Caco-2 (cell line): ENCODE data around the gene ADGRA1. TPM values are rescaled to one million over a fixed set of nuclear protein-coding genes. Genes with fewer than 3 reads are reported as not detected.

Source experiments
- BruUV-seq: library from RNA; stranded (reverse); fragments of 400-500 nt; replicated peaks from 2 replicates; lab custom pipeline; 2021; lab: Mats Ljungman, UMichigan
- CTCF ChIA-PET: fragments of 300-600 bp; sonication (Branson Sonifier 250); formaldehyde crosslinking; loops from one replicate; lab custom pipeline; 2022; ENCODE audit warnings: antibody characterized with exemption; lab: Charles Lee
- POLR2A ChIA-PET: fragments of 300-600 bp; sonication (Branson Sonifier 250); formaldehyde crosslinking; loops from one replicate; lab custom pipeline; 2022; ENCODE audit warnings: antibody characterized with exemption; lab: Charles Lee
- DNase-seq, 2 experiments: peaks; one replicate each; pipeline versions ENCODE4 v3.0.0 to v3.0.0-alpha.2; 2020 to 2022
- H3K27me3 ChIP-seq: replicated peaks from 2 replicates; pipeline ENCODE4 v1.6.0; 2011; ENCODE audit warnings: low read length; ENCODE audit not compliant: control insufficient read depth, insufficient read depth
- H3K36me3 ChIP-seq: 2 replicates; pipeline ENCODE4 v1.5.1; 2011; ENCODE audit warnings: low read length; ENCODE audit not compliant: control insufficient read depth, insufficient read depth
- H3K4me1 ChIP-seq: fragments of 250-450 bp; sonication (Bioruptor Pico); 2 replicates; pipeline ENCODE4 v1.5.1; 2020; ENCODE audit warnings: mild to moderate bottlenecking
- H3K4me3 ChIP-seq: 2 replicates; pipeline ENCODE4 v1.5.1; 2011; ENCODE audit warnings: low read depth, mild to moderate bottlenecking, control low read depth, low read length
- H3K9me3 ChIP-seq: fragments of 250-450 bp; sonication (Bioruptor Pico); 2 replicates; pipeline ENCODE4 v1.5.1; 2020; ENCODE audit warnings: mild to moderate bottlenecking, moderate library complexity
- H3K27ac Mint-ChIP-seq: one replicate; pipeline ENCODE4 v1.8.0; 2022; ENCODE audit warnings: mixed read lengths; ENCODE audit not compliant: unreplicated experiment
- H3K27me3 Mint-ChIP-seq: one replicate; pipeline ENCODE4 v1.8.0; 2022; ENCODE audit warnings: mixed read lengths; ENCODE audit not compliant: insufficient read depth, unreplicated experiment
- H3K36me3 Mint-ChIP-seq: one replicate; pipeline ENCODE4 v1.8.0; 2022; ENCODE audit warnings: mild to moderate bottlenecking, mixed read lengths; ENCODE audit not compliant: insufficient read depth, unreplicated experiment
- H3K4me1 Mint-ChIP-seq: one replicate; pipeline ENCODE4 v1.8.0; 2022; ENCODE audit warnings: low read depth, mixed read lengths; ENCODE audit not compliant: unreplicated experiment
- H3K4me3 Mint-ChIP-seq: one replicate; pipeline ENCODE4 v1.8.0; 2022; ENCODE audit warnings: mild to moderate bottlenecking, moderate library complexity, mixed read lengths; ENCODE audit not compliant: unreplicated experiment
- H3K9me3 Mint-ChIP-seq: one replicate; pipeline ENCODE4 v1.8.0; 2022; ENCODE audit warnings: mixed read lengths; ENCODE audit not compliant: unreplicated experiment
- CTCF ChIP-seq, 2 experiments: fragments of 200-600 bp in 1 of 2; IDR thresholded peaks; 1 replicate in 1 of 2; 2 replicates in 1 of 2; pipeline versions ENCODE4 v1.5.1 to v1.8.0; 2011 to 2022; ENCODE audit warnings: antibody characterized with exemption in 1 of 2, control low read depth in 1 of 2, inconsistent platforms in 1 of 2, low read depth in 1 of 2, low read length in 1 of 2, mild to moderate bottlenecking in 1 of 2, moderate library complexity in 1 of 2; ENCODE audit not compliant: insufficient read depth in 1 of 2, severe bottlenecking in 1 of 2, unreplicated experiment in 1 of 2
- intact Hi-C: fragments of 100-400 bp; cut with micrococcal nuclease; formaldehyde crosslinking; loops from one replicate; pipeline ENCODE4 v1.10.0; 2022; ENCODE audit not compliant: unreplicated experiment
- total RNA-seq: library from RNA; stranded (reverse); gene quantifications from 2 replicates; pipeline ENCODE4 v1.2.3, GENCODE V29; 2022

The ADGRA1 gene
- total RNA-seq, 1 experiment from 2014 or later: not detected

GRCh38 chr10:133117036-133117687 is 29.4 kb downstream of the ADGRA1 start:
- H3K4me3 ChIP-seq: no peak overlapping the region
- Mint-ChIP-seq H3K4me3 (no peak overlapping the region), H3K36me3 (no peaks in the 10 kb centered on the region), H3K27ac (no peak overlapping the region), H3K4me1 (no peaks in the 10 kb centered on the region), H3K9me3 (peaks cover 17% of the 10 kb centered on the region), H3K27me3 (peaks cover 12% of the 10 kb centered on the region)
- H3K9me3 ChIP-seq: peaks cover 23% of the 10 kb centered on the region
- no peaks in the 10 kb centered on the region for H3K36me3 ChIP-seq
- DNase-seq: no peak
- no peak for TF ChIP-seq CTCF (IDR thresholded peaks at IDR 0.05; ENCODE audit: insufficient read depth in 1 of 2, low read depth in 1 of 2, low read length in 1 of 2, severe bottlenecking in 1 of 2, unreplicated experiment in 1 of 2)
- CTCF ChIA-PET: interaction anchor here (0.6 kb wide), 1 partner anchor 26 kb away, joined by 7 read pairs; no protein-coding TSS in a partner anchor
- H3K4me1 ChIP-seq: no peaks in the 10 kb centered on the region
- POLR2A ChIA-PET: no interaction called here
- H3K27me3 ChIP-seq: no peaks in the 10 kb centered on the region
- intact Hi-C loops: no loop called here
- no TSS peak for BruUV-seq

- no peak for TF ChIP-seq CTCF (IDR thresholded peaks at IDR 0.05; ENCODE audit: insufficient read depth in 1 of 2, low read depth in 1 of 2, low read length in 1 of 2, severe bottlenecking in 1 of 2, unreplicated experiment in 1 of 2)
- intact Hi-C loops: no loop called here
- CTCF ChIA-PET: interaction anchor here (0.6 kb wide), 1 partner anchor 26 kb away, joined by 7 read pairs; no protein-coding TSS in a partner anchor
- Mint-ChIP-seq H3K27me3 (peaks cover 12% of the 10 kb centered on the region), H3K4me1 (no peaks in the 10 kb centered on the region), H3K27ac (no peak overlapping the region), H3K36me3 (no peaks in the 10 kb centered on the region), H3K9me3 (peaks cover 17% of the 10 kb centered on the region), H3K4me3 (no peak overlapping the region)
- DNase-seq: no peak
- Histone ChIP-seq H3K9me3 (peaks cover 23% of the 10 kb centered on the region), H3K4me3 (no peak overlapping the region), H3K27me3 (no peaks in the 10 kb centered on the region), H3K36me3 (no peaks in the 10 kb centered on the region), H3K4me1 (no peaks in the 10 kb centered on the region)
- POLR2A ChIA-PET: no interaction called here
- BruUV-seq: no TSS peak
These were observed 30.0 kb downstream of the ADGRA1 start for GRCh38 chr10:133117688-133118071.

- Mint-ChIP-seq H3K4me3 (no peak overlapping the region), H3K4me1 (peaks cover 7% of the 10 kb centered on the region), H3K27ac (no peak overlapping the region), H3K27me3 (peaks cover 24% of the 10 kb centered on the region), H3K36me3 (no peaks in the 10 kb centered on the region), H3K9me3 (peaks cover 17% of the 10 kb centered on the region)
- no peaks in the 10 kb centered on the region for H3K36me3 ChIP-seq
- no peaks in the 10 kb centered on the region; the same call in 1 of the 2 replicates for H3K27me3 ChIP-seq
- POLR2A ChIA-PET: no interaction called here
- no peaks in the 10 kb centered on the region; the same call in 1 of the 2 replicates for H3K4me1 ChIP-seq
- intact Hi-C loops: no loop called here
- H3K9me3 ChIP-seq: peaks cover 23% of the 10 kb centered on the region
- no peak for DNase-seq
- no peak for TF ChIP-seq CTCF (IDR thresholded peaks at IDR 0.05; ENCODE audit: insufficient read depth in 1 of 2, low read depth in 1 of 2, low read length in 1 of 2, severe bottlenecking in 1 of 2, unreplicated experiment in 1 of 2)
- CTCF ChIA-PET: interaction anchor here (2.2 kb wide), 1 partner anchor 183 kb away, joined by 7 read pairs; no protein-coding TSS in a partner anchor
- no peak overlapping the region for H3K4me3 ChIP-seq
- no TSS peak for BruUV-seq
These were observed 33.8 kb downstream of the ADGRA1 start for GRCh38 chr10:133121479-133121878.
